HG03064 (cell line): Measurements from ENCODE around the gene NPM1.

ENCODE experiments used
- ATAC-seq: cut with Tn5 transposase; IDR thresholded peaks from one replicate; pipeline ENCODE4 v1.9.1; 2021; ENCODE audit warnings: low read depth; ENCODE audit not compliant: unreplicated experiment

The NPM1 gene

DNA sequence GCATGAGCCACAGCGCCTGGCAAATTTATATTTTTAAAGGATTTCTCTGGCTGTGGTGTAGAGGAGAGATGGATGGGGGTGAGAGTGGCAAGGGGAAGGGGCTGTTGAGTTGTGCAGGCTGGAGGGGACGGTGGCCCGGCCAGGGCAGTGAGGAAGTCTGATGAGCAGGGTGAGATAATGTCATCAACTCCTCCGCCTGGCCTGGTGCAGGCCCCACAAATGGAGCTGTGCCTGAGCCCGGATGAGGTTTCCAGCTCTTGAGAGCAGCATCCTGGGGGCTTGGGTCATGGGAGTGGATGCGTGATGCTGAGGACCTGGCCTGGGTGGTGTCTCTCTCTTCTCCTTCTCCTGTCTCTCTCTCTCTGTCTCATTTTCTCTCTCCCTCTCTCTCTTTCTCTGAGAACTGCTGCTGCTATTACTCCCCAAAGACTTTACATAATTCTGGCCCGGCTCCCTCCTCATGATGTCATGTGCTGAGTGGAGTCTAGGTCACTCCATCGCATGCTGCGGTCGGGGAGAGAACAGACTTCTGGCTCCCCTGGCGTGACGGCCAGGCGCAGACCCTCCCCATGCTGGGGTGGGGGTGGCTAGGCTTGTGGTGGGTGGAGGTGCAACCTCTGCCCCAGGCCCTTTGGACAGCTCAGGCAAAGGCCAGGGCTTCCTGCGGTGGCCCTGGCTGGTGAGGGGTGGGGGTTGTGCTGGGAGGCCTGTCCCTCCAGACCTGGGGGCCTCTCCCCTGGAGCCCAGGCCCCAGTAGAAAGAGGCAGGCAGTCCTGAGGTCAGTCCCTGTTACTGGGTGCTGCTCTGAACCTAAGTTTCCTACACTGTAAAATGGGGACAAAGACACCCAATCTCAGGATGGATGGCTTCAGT lies 58.2 kb downstream of the NPM1 start:
- ATAC-seq: no peak

DNA sequence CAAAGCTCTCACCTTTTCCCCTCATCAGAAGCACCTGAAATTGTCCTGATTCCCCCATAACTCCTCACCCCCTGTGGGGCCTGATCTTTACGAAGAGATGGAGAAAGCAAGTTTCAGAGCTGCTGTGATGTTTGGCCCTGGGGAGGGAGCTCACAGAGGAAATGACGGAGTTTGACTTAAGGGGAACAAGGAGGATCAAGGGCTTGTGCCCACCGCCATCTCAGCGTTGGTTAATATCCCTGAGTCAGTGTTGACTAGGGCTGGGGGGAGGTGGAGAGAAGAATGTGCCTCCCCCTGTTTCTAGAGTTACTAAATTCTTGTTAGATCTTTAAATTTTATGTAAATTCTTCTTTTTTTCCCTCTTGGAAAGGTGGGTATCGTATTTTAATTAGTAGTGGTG lies 59.6 kb downstream of the NPM1 start:
- no peak for ATAC-seq

DNA sequence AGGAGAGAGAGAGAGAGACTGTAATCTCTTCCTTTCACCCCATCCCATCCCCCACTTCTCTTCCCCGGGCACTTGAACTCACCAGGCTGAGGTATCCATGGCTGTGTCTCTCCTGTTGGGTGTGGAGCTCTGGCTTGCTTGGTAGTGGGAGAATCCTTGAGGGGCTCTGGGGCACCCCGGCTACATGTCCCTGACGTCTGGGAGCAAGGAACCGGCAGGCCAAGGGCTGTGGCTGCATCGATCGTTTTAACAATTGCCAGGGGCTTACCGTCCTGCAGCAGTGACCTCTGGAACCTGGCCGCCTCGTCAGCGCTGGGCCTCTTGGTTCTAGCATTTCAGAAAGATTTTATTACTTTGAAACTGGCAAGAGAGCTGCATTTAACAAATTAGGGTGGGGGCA lies 61.8 kb downstream of the NPM1 start:
- ATAC-seq: no peak

DNA sequence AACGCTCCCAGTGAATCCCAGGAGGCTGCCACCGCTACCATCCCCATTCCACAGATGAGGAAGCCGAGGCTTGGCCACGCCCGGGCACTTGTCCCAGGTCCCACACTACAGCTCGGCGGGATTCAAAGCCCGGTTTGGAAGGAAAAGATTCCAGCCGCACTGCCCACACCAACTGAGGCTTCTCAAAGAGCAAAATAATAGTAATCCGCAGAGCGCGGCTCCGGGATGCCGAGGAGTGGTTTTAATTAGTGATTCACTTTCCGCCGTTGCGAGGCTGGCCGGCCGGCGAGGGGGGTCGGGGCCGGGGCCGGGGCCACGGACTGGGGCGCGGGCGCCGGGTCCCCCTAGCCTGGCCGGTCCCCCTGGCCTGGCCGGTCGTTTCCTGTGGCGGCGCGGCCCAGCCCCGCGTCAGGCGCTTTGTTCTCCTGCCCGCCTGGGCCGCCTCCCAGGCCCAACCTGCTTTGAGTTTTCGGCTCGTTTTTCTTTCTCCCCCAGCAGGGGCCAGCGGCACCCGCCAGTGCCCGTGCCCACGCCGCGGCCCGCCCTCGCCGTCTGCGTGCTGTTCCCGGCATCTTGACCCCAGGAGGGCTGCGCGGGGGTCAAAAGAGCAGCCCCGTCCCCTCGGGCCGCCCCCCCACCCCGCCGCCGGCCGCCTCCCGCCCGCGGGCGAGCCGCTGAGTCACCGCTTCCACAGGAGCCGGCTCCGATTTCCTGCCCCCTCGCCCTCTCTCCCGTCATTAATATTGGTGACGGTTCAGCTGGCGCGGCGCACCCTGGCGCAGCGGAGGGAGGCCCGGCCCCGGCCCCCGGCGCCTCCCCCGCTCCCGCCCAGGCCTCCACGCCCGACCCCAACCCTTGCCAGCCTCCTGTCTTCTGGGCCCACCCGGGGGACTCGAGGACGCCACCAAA lies 63.0 kb downstream of the NPM1 start:
- ATAC-seq: no peak

DNA sequence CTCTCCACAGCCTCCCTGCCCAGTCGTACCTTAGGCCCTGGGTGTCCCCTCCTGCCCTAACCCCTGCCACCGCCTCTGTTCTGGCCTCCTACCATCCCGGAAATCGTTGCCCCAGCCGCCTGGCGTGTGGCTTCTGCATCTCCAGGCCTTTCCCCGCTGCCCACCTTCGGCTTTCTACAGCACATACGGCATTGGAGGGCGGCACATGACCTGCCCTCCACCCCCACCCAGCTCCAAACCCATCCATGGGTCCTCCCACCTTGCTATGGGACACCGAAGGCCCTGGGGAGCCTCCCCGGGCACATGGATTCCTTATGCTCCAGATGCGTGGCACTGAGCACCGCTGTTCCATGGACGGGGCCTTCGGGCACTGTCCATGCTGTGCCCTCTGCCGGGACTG lies 63.8 kb downstream of the NPM1 start:
- no peak for ATAC-seq

DNA sequence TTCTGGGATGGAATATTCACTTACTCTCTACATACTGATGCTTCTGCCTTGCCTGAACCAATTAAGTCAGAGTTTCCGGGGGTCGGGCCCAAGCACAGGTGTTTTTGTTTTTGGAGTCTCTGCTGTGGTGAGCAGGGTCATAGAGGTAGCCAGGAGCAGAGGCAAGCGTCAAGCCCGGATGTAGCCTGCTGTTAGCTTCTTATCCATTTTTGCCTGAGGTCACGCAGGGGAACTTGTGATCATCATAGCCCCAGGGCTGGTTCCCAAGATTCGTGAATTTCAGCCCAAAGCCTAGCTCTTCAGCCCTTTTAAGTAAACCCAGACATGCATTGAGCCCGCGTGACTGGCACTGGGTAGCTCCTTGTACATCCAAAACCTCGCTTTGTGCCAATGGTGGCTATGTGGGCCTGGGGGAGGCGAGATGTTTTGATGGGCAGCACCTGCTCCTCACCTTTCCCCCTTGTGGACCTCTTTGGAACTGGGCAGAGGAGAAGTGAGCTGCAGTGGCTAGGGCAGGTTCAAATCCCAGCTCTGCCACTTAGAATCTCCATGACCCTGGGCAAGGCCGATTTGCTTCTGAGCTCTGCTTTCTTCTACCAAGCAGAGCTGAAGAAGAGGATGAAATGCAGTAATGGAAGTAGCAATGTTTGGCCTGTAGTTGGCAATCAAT lies 65.5 kb downstream of the NPM1 start:
- no peak for ATAC-seq

DNA sequence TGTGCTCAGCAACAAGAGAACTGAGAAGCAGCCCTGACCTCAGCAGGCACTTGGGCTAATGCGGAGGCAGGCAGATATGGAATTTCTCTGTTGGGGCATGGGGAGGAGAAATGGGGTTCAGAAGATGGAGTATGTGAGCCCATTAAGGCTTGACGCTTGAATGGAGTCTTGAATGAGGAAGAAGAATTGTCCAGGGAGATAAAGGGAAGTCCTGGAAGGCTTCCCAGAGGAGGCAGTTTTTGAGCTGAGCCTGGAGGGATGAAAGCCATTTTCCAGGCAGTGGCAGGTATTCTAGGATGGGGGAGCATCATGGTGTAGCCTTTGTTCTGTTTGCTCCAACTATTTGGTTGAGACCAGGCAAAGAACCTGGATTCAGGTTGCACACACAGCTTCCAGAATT lies 66.3 kb downstream of the NPM1 start:
- no peak for ATAC-seq

DNA sequence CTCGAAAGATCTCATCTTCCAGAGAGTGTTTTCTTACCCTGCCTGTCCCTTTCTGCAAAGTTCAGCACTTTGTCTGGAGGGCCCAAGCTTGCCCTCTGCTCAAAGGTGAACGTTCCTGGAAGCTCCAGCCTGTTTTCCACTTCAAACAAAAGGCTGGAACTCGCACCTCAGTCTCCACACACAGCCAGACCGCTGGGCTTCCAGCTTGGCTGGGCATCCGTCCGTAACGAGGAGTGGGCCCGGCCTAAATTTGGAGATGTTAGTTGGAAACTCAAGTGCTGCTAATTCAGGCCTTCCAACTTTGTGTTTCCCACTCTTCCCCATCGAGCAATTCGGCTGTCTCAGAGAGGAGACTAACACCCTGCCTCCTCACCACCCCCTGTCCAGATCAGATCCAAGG lies 66.9 kb downstream of the NPM1 start:
- no peak for ATAC-seq

DNA sequence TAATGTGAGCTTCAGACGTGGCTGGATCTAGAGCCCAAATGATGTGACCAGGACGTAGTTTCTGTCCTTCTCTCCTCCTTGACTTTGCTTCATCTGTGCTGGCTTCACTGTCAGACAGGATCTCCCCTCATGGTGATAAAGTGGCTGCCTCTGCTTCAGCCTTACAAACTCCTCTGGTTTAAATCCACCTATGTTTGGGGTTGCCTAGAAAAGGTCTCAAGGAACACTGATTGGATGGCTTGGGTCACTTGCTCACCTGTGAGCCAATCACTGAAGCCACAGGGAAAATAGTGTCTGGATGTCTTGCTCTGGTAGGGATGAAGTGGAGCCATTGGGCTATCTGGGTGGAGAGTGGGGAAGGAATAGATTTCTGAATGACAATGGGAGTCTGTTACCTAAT lies 67.9 kb downstream of the NPM1 start:
- no peak for ATAC-seq

DNA sequence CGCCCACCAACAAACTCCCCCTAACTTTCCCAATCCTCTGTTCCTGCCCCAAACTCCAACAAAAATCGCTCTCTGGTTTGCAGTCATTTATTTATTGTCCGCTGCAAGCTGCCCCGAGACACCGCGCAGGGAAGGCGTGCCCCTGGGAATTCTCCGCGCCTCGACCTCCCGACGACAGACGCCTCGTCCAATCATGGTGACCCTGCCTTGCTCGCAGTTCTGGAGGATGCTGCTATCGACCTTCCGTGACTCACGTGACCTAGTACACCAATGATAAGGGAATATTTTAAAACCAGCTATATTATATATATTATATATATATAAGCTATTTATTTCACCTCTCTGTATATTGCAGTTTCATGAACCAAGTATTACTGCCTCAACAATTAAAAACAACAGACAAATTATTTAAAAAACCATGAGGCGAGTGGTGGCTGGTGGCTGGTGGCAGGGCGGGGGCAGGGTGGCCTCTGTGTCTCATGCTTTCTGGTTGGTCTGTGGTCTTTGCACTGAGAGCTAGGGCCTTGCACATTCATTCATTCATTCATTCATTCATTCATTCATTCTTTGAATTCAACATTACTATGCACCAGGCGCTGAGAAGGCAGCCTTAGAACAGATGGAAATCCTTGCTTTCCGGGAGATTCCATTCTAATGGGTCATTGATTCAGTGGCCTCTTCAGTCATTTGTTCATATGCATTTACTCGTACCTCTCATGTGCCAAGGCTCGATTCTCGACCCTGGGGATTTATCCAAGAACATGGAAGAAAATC lies 69.7 kb downstream of the NPM1 start:
- ATAC-seq: no peak

DNA sequence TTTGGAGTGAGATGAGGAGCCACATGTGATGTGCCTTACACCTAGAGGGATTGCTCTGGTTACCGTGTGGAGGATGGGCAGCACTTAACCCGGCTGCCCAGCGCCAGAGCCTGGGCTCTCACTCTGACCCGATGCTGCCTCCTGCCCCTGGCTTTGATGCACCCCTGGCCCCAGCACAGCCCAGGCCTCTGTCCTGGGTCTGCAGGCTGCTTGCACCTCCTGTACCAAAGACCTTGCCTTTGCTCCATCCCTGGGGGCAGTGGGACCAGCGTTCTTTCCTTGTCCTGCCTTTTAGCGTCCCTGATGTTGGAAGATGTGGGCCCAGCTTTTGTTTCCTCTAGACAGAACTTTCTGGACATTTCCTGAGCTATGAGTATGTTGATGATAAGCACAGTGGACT lies 72.2 kb downstream of the NPM1 start:
- no peak for ATAC-seq
